C4-2B (cell line): ENCODE measurements around the gene AIFM3.

Experiments
- ZFX ChIP-seq: fragments of 450-650 bp; IDR thresholded peaks from 2 replicates; pipeline ENCODE4 v1.6.1; 2017
- TF ChIP-seq, protein P1 (sequence below): fragments of 450-650 bp; conservative IDR thresholded peaks from 2 replicates; pipeline ENCODE4 v1.5.1; 2017; ENCODE audit warnings: mild to moderate bottlenecking

DNA sequence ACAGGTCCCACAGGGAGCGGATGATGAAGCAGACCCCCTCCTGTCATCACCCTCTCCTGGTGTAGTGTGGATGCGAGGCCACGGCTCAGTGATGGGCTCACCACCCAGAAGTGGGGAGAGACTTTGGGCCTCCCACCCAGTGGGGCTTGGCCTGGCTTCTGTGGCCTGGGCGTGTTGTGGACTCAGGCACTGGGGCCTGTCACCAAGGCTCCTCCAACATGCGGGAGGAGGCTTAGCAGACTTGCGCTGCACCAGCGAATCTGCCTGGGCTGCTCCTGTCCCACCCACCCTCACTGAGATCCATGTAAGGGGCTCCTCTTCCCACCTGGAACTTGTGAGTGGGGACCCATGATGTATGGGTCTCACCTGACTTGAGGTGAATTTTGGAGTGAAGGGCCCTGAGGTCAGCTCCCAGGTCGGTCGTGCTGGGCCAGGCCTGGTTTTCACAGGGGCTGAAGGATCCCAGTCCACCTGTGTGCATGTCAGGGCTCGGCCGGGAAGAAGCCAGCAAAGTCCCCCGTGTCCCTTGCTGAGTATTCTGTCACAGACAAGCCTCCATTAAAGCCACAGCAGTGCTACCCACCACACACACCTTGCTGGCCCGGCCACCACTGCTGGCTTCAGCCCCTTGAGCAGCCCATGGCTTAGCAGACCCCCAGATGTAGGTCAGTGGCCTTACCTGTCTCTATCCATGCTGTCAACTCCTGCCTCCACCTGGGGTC lies 30.6 kb downstream of the AIFM3 start:
- TF ChIP-seq, protein P1, sequence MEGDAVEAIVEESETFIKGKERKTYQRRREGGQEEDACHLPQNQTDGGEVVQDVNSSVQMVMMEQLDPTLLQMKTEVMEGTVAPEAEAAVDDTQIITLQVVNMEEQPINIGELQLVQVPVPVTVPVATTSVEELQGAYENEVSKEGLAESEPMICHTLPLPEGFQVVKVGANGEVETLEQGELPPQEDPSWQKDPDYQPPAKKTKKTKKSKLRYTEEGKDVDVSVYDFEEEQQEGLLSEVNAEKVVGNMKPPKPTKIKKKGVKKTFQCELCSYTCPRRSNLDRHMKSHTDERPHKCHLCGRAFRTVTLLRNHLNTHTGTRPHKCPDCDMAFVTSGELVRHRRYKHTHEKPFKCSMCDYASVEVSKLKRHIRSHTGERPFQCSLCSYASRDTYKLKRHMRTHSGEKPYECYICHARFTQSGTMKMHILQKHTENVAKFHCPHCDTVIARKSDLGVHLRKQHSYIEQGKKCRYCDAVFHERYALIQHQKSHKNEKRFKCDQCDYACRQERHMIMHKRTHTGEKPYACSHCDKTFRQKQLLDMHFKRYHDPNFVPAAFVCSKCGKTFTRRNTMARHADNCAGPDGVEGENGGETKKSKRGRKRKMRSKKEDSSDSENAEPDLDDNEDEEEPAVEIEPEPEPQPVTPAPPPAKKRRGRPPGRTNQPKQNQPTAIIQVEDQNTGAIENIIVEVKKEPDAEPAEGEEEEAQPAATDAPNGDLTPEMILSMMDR: no peak
- no peak for TF ChIP-seq ZFX
